ENCODE results near the gene PRPF8. TPM values are rescaled to one million over a fixed set of nuclear protein-coding genes. Genes with fewer than 3 reads are reported as not detected.

PRPF8 gene
- polyA plus RNA-seq, 3 donors: 53.3 to 128 (median 78.0) TPM

DNA sequence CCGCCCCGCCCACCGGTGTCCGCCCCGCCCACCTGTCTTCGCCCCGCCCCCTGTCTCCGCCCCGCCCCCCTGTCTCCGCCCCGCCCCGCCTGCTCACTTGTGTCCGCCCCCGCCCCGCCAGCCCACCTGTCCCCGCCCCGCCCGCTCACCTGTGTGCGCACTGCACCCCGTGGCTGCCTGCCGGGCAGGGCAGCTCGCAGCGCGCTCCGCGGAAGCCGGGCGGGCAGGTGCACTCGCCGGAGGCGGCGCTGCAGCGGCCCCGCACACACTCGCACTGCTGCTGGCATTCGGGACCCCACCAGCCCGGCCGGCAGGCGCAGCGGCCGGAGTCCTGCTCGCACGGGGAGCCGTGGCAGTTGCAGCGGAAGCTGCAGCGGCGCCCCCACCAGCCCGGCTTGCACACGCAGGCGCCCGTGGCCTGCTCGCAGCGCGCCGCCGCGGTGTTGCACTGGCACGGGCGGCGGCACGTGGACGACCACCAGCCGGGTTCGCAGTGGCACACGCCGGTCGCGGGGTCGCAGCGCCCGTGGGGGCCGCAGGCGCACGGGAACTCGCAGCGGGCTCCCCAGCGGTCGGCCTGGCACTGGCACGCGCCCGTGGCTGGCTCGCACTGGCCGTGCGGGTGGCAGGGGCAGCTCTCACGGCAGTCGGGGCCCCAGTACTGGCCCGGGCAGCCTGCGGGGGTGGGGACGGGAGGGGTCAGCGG lies 41.2 kb downstream of the PRPF8 start:
- Mint-ChIP-seq H3K4me3 (peak overlapping the region; percentile 84 to 91), H3K27me3 (ENCODE audit: low read depth in 3 of 3) (peaks cover 0 to 20% (median 11%) of the 10 kb centered on the region in 3 donors), H3K9me3 (peaks cover 0 to 3% (median 0%) of the 10 kb centered on the region in 7 donors), H3K27ac (peak overlapping the region in 2 of 7 donors; percentile 82 to 86), H3K4me1 (peaks cover 46% of the 10 kb centered on the region), H3K36me3 (peaks cover 20 to 29% of the 10 kb centered on the region in 2 donors)
- Histone ChIP-seq H3K4me2 (replicated peaks; ENCODE audit: extremely low read depth, low read length, poor library complexity, severe bottlenecking) (peak overlapping the region; percentile 88), H4K20me1 (ENCODE audit: insufficient read depth, low read length) (peaks cover 4% of the 10 kb centered on the region), H3K9me3 (replicated peaks in 1 of 2; ENCODE audit: control insufficient read depth in 1 of 2, insufficient read depth in 1 of 2, low read length in 2 of 2) (no peaks in the 10 kb centered on the region), H3K79me2 (ENCODE audit: insufficient read depth, low read length) (no peaks in the 10 kb centered on the region), H3K4me1 (ENCODE audit: control insufficient read depth in 1 of 2, insufficient read depth in 2 of 2, low read length in 2 of 2) (peaks cover 39 to 53% of the 10 kb centered on the region in 2 donors), H2AFZ (ENCODE audit: insufficient read depth, low read depth, low read length, poor library complexity, severe bottlenecking) (peak overlapping the region; percentile 50), H3K27ac (ENCODE audit: low read depth in 1 of 2, low read length in 2 of 2) (peak overlapping the region; percentile 57 to 88), H3K4me3 (replicated peaks in 1 of 3; ENCODE audit: low read depth in 2 of 3, low read length in 3 of 3) (peak overlapping the region; percentile 1 to 81 (median 36)), H3K27me3 (ENCODE audit: control insufficient read depth in 2 of 2, insufficient read depth in 2 of 2, low read length in 2 of 2) (no peaks in the 10 kb centered on the region), H3K9ac (ENCODE audit: insufficient read depth, low read length, poor library complexity, severe bottlenecking) (peak overlapping the region; percentile 73), H3K36me3 (replicated peaks in 1 of 2; ENCODE audit: control insufficient read depth in 1 of 2, insufficient read depth in 2 of 2, low read length in 2 of 2) (no peaks in the 10 kb centered on the region)
- DNase-seq: peak in 2 of 3 donors; percentile 14 to 41
- intact Hi-C loops (cut with micrococcal nuclease): loop anchor here in 1 of 2 donors (10.0 kb wide), 4 partner anchors 71 to 751 kb away; partner anchors contain the start of gene TLCD2
- 0% methylated on average over 74 of the region's 90 CpGs for WGBS (ENCODE audit: insufficient coverage)
- TF ChIP-seq, protein P1, sequence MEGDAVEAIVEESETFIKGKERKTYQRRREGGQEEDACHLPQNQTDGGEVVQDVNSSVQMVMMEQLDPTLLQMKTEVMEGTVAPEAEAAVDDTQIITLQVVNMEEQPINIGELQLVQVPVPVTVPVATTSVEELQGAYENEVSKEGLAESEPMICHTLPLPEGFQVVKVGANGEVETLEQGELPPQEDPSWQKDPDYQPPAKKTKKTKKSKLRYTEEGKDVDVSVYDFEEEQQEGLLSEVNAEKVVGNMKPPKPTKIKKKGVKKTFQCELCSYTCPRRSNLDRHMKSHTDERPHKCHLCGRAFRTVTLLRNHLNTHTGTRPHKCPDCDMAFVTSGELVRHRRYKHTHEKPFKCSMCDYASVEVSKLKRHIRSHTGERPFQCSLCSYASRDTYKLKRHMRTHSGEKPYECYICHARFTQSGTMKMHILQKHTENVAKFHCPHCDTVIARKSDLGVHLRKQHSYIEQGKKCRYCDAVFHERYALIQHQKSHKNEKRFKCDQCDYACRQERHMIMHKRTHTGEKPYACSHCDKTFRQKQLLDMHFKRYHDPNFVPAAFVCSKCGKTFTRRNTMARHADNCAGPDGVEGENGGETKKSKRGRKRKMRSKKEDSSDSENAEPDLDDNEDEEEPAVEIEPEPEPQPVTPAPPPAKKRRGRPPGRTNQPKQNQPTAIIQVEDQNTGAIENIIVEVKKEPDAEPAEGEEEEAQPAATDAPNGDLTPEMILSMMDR (IDR thresholded peaks at IDR 0.05): peak; percentile 27

DNA sequence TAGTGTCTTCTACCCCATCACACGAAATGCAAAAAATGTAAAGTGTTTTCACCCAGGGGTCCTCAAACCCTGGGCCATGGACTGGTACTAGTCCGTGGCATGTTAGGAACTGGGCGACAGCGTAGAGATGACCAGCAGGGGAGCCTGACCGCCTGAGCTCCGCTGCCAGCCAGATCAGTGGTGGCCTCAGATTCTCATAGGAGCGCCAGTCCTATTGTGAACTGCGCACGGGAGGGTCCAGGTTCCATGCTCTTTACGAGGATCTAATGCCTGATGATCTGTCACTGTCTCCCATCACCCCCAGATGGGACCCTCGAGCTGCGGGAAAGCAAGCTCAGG lies 43.6 kb downstream of the PRPF8 start:
- H3K36me3 Mint-ChIP-seq: peaks cover 30 to 33% of the 10 kb centered on the region in 2 donors
- TF ChIP-seq, protein P1 (IDR thresholded peaks at IDR 0.05): no peak
- Histone ChIP-seq H3K27me3 (ENCODE audit: control insufficient read depth in 2 of 2, insufficient read depth in 2 of 2, low read length in 2 of 2) (no peaks in the 10 kb centered on the region), H2AFZ (ENCODE audit: insufficient read depth, low read depth, low read length, poor library complexity, severe bottlenecking) (no peak overlapping the region), H3K79me2 (ENCODE audit: insufficient read depth, low read length) (no peaks in the 10 kb centered on the region), H3K36me3 (replicated peaks in 1 of 2; ENCODE audit: control insufficient read depth in 1 of 2, insufficient read depth in 2 of 2, low read length in 2 of 2) (peaks cover 8 to 11% of the 10 kb centered on the region in 2 donors), H3K4me3 (replicated peaks in 1 of 3; ENCODE audit: low read depth in 2 of 3, low read length in 3 of 3) (no peak overlapping the region), H4K20me1 (ENCODE audit: insufficient read depth, low read length) (peaks cover 11% of the 10 kb centered on the region), H3K27ac (ENCODE audit: low read depth in 1 of 2, low read length in 2 of 2) (no peak overlapping the region), H3K4me2 (replicated peaks; ENCODE audit: extremely low read depth, low read length, poor library complexity, severe bottlenecking) (no peak overlapping the region), H3K9ac (ENCODE audit: insufficient read depth, low read length, poor library complexity, severe bottlenecking) (no peak overlapping the region), H3K9me3 (replicated peaks in 1 of 2; ENCODE audit: control insufficient read depth in 1 of 2, insufficient read depth in 1 of 2, low read length in 2 of 2) (no peaks in the 10 kb centered on the region), H3K4me1 (ENCODE audit: control insufficient read depth in 1 of 2, insufficient read depth in 2 of 2, low read length in 2 of 2) (peaks cover 29 to 39% of the 10 kb centered on the region in 2 donors)
- peak in 1 of 3 donors; percentile 3 for DNase-seq
- WGBS (ENCODE audit: insufficient coverage): 95% methylated on average over 8 of the region's 12 CpGs
- H3K27ac Mint-ChIP-seq: peak overlapping the region in 2 of 7 donors; percentile 18 to 69
- peaks cover 33% of the 10 kb centered on the region for H3K4me1 Mint-ChIP-seq
- H3K9me3 Mint-ChIP-seq: peaks cover 0 to 5% (median 0%) of the 10 kb centered on the region in 7 donors
- intact Hi-C loops (cut with micrococcal nuclease): loop anchor here in 1 of 2 donors (10.0 kb wide), 4 partner anchors 74 to 754 kb away; partner anchors contain the start of gene TLCD2
- H3K4me3 Mint-ChIP-seq: no peak overlapping the region
- peaks cover 0 to 14% (median 8%) of the 10 kb centered on the region in 3 donors for H3K27me3 Mint-ChIP-seq (ENCODE audit: low read depth in 3 of 3)

All from CD14-positive monocyte (primary cell).